Right ventricle myocardium inferior (tissue), 1 donor: ENCODE data around the gene MBTPS2. TPM values are rescaled to one million over a fixed set of nuclear protein-coding genes. Genes with fewer than 3 reads are reported as not detected.
A peak's percentile ranks its signal among the peaks of the same experiment; 100 is the strongest.
"Not testable (repeated sequence)": the region's sequence is repeated elsewhere in the genome, so short reads cannot be mapped to it uniquely, and the experiment has no call there.

ENCODE experiments used
- ATAC-seq: fragments of 200-7000 bp; cut with Tn5 transposase; one replicate; pipeline ENCODE4 v1.9.1; 2020; ENCODE audit warnings: mild to moderate bottlenecking, moderate library complexity
- DNase-seq: peaks from one replicate; pipeline ENCODE4 v3.0.0; 2021; ENCODE audit errors: missing footprints
- intact Hi-C: fragments of 100-400 bp; cut with DNase I; formaldehyde crosslinking; loops from one replicate; pipeline ENCODE4 v1.11.0; 2022
- long read RNA-seq: library from polyadenylated mRNA; unstranded; transcript quantifications from one replicate; pipeline ENCODE4 v2.0.0, GENCODE V29; 2021
- total RNA-seq: library from RNA; stranded (reverse); fragmentation: NEBNext Ultra II Directional; extraction: Animal tissue kit (Norgen Biotek cat#: 25700); gene quantifications from one replicate; pipeline ENCODE4 v1.2.1, GENCODE V29; 2021
- donor health status: DM: no; HTN: yes; CAD: no; lungs with severe emphysema.

MBTPS2 gene
- total RNA-seq, result 8.3 TPM
- long read RNA-seq, full-length matches to known transcripts, result 11 of 14 reads
- long read RNA-seq, partial matches to known transcripts, result 1 of 14 reads
- long read RNA-seq, other reads (novel, unspliced or antisense), result 2 of 14 reads

DNA sequence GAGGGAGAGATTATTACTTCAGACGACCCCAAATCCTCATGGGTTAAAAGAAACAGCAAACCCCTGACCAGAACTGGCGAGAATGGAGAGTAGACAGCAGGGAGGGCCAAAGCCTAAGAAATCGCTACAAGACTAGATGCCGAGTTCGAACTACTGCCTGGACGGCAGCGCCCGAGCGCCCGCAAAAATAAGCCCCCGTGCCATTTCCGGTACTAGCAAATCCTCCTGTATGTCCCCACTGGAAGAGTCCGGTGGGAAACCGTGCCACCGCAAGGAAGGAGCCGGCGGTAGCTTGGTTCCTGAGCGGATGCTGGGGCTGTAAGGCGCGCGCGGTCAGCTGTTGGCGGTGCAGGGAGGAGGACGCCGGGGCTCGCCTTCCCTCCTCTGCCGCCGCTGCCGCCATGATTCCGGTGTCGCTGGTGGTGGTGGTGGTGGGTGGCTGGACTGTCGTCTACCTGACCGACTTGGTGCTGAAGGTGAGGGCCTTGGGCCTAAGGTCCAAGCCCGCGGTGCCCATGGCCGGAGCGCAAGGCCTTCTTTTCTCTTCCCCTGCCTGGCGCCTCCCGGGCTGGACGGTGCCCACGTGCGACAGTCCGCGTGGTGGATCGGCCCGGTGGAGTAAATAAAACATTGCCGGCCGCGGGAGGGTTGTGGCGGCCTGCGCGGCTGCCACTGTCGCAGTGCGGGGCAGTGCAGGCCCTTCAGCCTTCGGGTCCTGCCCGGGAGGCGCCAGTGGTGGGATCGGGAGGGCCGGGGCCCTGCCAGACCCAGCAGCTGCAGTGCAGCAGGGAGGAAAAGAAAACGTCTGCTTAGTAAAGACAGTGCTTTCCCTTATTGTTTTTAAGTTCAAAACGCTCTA, at the start of gene MBTPS2:
Gene MBTPS2 (plus strand): TSS at position 284 of the 859 bp plus-strand sequence. CDS start 118 bp downstream, at position 402.
- DNase-seq, result peak; percentile 88
- intact Hi-C loops, result loop anchor here (1.0 to 5.0 kb wide), 2 partner anchors 82 to 103 kb away; partner anchors contain the start of gene SMS
- ATAC-seq, result peak; percentile 95

DNA sequence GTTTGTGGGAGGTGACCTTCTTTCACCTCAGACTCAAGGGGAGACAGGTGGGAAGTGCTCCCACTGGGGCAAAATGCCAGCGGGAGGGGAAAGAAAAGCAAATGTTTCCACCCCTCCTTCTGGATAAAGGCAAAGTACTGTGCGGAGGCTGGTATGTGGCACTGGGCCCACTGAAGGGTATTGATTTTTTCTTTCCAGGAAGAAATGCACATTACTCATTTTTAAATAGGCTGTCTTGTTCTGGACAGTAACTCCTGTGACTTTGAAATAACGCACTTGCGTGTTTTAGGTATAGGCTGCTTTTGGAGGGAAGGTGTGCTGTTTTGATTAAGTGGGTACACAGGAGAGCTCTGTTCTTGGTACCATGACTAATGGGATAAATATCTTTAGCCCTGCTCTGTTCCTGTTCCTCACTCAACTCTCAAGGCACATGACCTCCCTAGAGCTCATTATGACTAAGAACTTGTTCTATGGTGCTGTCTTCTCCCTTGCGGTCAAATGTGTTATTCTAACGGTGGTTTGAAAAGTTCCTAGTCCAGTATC, 40.7 kb upstream of the MBTPS2 start:
- intact Hi-C loops, result loop anchor here (5.0 kb wide), 1 partner anchor 41 kb away; the partner anchor contains the start of gene SMPX
- peak; percentile 46 for ATAC-seq
- DNase-seq, result no peak

DNA sequence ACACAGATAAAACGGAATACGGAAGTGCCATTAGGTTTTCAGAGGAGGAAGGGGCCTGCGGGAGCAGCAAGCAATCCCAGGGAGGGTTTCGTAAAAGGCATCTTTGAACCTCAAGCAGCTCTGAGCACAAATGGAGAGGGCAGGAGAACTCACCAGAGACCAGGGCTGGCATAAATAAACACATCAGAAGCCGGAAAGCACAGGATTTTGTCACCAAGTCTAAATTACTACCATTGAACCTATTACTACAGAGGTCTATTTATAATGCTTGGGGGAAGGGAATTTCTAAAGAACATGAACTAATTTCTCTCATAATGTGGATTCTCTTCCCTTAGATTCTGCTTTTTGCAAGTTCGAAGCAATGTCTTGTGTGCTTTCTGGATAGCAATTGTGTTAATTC, 39.6 kb upstream of the MBTPS2 start:
- ATAC-seq (no peak), DNase-seq (no peak)
- intact Hi-C loops, result loop anchor here (5.0 kb wide), 1 partner anchor 42 kb away; the partner anchor contains the start of gene SMPX

DNA sequence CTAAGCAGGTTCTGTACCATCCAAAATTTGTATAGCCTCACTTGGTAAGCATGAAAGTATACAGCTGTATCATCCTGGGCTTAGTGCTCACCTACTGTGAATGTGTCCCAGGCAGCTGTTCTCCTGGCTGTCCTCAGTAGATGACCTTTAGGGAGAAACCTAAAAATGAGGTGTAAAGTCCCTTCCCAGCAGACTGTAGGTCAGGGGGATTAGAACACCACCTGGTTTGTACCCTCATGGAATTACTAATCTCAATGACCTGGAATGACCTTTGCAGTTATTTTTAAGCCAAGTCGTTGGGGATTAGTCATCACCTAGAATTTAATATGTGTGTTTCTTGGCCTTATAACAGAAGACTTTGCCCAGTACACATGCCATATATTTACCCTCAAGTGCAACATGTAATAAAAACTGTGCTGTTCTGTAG, 39.1 kb upstream of the MBTPS2 start:
- DNase-seq (no peak), ATAC-seq (no peak)
- intact Hi-C loops, result no loop called here

DNA sequence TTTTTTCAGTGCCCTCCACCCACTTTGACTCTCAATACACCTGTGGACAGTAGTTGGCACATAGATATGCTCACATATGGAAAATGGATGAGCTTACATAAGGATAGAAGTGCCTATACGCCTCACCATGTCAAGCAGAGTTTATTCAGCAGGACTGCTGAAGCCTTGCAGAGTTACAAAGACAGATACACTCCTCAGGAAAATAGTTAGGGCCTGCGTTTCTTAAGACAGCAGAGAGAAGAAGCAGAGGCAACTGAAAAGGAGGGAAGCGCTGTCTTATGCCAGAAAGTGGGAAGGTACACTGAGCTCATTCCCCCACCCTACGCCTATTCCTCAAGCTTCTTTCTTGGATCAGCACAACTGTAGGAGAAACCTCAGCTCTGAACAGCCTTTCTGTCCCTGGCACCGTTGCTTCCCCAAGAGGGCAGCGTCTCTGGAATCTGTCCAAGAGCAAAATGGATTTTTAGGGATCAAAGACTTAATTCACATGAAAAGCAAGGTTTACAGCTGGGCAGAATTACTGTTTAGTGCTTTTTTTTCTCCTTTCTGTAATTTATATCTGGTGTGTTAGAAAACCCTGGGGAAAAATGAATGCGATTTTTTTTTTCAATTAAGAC, 37.3 kb upstream of the MBTPS2 start:
- ATAC-seq (no peak), DNase-seq (no peak)
- intact Hi-C loops, result no loop called here

DNA sequence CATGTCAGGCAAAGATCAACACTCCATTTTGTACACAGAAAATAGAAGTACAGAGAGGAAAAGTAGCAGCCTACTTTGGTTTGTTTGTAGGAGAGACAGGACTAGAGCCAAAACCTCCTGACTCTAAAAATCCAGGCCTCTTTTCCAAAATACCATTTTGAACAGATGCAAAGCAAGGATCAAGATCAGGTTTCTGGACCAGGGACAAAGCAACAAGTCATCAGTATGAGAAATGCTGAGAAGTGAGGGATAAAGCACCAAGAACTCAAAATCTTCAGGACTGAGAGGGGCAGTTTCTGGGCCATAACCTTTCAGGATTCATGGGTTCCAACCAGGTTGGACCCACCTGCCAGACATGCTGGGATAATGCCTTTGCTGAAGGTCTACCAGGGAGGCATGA, 36.6 kb upstream of the MBTPS2 start:
- ATAC-seq (no peak), DNase-seq (no peak)
- intact Hi-C loops, result no loop called here

DNA sequence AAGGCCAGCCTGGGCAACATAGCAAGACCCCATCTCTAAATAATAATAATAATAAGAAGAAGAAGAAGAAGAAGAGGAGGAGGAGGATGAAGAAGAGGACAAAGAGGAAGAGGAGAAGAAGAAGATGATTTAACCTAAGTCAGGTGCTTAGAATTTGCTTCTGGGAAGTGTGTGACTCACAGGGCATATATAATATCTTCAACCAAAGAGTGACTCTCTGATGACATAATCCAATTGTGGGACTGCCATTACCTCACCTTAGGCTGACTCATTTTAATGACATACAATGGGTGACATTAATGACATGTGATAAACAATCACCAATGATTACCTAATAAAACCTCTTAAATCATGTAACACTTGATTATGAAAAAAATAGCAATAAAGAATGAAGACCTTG, 32.7 kb upstream of the MBTPS2 start:
- intact Hi-C loops, result no loop called here
- DNase-seq (no peak), ATAC-seq (no peak)

DNA sequence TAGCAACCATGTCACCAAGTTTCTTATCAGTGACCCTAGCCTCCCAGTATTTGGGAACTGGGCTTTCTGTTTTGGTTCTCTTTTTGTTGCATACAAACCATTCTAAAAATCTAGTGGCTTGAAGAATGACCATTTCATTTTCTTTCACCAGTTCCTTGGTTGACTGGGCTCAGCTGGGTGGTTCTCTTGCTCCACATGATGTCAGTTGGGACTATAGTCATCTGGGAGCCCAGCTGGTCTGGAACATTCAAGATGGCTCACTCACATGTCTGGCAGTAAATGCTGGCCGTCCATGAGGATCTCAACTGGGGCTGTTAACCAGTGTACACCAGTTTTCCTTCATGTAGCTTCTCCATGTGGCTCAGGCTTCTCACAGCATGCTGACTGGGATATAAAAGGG, 27.6 kb upstream of the MBTPS2 start:
- DNase-seq, result peak; percentile 17
- ATAC-seq, result no peak
- intact Hi-C loops, result no loop called here

DNA sequence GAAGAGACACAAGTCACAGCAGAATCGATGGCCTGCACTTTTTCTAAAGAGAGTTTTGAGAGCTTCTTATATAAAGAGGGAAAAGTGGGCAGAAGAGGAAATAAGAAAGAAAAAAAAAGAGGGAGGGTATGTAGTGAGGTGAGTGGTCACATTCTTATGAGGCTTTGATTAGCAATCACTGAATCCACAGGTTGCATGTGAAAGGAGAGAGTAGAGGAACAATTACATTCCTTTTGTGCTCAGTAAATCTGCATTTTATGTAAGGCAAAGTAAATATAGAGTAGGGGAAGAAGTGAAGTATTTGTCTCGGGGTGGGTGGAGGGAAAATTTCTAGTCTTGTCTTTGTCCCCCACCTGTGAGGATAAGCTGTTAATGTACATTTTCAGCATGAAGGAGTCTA, 26.8 kb upstream of the MBTPS2 start:
- ATAC-seq (no peak), DNase-seq (no peak)
- intact Hi-C loops, result no loop called here

DNA sequence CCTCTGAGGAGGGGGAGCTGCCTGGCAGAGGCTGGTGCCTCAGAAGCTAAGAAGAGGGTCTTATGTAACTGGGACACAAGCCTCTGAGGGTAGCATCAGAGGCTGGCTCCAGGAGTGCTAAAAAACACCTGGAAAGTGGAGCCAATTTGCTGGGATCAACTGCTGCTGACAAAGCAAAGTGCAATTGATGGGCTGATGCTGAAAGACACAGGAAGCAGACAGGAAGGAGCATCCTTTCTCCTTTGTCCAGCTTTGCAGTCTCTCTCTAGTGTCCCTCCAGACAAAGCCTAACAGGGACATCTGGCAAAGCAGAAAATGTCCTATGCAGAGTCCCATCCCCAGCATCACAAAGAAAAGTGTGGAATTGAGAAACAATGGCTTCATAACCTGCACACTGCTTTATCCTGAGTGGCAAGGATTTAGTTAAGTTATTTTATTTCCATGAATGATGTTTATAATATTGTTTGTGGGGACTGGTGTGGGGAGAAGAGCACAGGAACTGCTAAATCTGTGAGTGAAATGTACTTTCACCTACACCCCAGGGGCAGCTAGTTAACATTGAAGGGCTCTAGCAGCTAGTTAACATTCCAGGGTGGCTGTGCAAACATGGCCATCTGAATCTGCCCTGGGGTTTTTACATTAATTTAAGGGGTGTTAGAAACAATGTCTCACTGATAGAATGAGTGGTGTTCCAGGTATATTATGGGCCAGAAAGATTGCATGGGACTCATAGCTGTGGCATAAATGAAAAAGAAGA, 25.6 kb upstream of the MBTPS2 start:
- intact Hi-C loops, result no loop called here
- DNase-seq (no peak), ATAC-seq (no peak)

DNA sequence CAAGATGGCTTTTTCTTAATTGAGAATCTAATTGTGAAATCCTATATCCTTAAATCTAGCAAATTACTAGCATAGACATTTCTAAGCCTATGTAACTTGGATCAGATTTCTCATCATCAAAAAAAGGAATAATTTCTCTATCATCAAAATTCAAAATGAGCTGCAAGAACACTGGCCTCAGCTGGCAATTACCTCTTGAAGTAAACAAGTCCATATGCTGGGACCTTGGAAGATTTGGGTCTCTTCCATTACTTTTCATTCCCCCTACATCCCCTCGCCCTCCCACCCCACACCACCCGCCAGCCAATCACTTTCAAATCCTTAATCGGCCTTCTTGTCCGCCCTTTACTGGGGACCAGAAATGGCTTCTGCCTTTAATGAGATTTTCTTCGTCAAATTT, 23.3 kb upstream of the MBTPS2 start:
- intact Hi-C loops, result no loop called here
- ATAC-seq, result no peak
- DNase-seq, result no peak

DNA sequence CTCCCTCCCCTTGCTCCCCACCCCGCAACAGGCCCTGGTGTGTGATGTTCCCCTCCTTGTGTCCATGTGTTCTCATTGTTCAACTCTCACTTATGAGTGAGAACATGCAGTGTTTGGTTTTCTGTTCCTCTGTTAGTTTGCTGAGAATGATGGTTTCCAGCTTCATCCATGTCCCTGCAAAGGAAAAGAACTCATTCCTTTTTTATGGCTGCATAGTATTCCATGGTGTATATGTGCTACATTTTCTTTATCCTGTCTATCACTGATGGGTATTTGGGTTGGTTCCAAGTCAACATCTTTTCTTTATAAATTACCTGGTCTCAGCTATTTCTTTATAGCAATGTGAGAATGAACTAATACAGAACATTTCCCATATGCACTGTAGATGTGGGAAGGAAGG, 19.2 kb upstream of the MBTPS2 start:
- intact Hi-C loops, DNase-seq, ATAC-seq: not testable (repeated sequence)

DNA sequence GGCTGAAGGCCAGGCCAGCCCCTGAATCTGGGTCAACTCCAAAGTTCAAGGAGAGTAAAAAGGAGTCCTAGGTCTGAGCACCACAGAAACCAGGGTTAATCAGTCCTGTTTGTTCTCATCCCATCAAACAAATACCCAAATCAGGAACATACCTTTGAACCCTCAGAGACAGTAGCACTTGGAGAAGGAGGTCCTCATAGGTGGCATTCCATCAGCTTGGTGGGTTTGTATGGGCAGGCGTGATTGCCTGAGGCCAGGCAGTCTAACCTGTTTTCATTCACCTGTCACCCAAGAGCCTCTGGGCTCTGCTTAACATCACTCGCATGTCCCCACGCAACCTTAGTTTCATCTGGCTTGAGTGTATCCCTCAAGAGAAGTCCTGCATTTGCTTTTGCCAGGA, 17.5 kb upstream of the MBTPS2 start:
- ATAC-seq (no peak), DNase-seq (no peak)
- intact Hi-C loops, result no loop called here

DNA sequence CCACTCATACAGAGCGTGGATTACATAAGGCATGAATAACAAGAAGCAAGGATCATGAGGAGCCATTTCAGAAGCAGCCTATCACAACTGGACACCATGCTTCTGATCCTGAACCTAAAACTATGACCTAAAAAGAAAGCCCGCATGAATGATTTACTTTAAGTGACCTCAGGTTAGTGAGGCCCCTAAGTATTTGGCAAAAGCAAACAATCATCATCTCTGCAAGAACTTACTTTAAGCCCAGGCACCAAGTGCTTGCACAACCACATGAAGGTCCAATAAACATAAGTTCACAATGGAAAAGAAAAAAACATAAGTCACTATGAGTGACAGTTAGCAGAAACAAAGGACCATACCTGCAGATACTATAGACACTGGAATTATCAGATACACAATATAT, 7.9 kb upstream of the MBTPS2 start:
- no peak for ATAC-seq
- no peak for DNase-seq
- intact Hi-C loops, result no loop called here

DNA sequence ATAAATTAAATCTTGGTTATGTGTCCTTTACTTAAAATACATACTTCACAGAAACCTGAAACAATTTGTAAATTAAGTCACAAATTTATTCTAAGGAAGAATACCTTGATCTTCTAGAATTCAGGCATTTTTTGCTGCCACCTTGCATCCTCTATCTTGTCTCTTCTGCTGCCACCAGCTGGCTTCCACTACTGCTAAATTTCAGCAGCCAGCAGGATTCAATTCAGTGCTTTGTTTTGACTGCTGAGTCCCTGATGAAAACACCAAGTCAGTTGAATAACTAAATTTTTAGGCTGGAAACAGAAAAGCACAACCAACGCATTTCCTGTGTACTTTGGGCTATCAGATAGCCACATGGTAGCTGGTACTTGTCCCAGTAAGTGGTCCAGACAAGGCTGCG, 2.4 kb upstream of the MBTPS2 start:
- intact Hi-C loops, result loop anchor here (5.0 kb wide), 1 partner anchor 105 kb away; the partner anchor contains the start of gene SMS
- no peak for ATAC-seq
- no peak for DNase-seq

DNA sequence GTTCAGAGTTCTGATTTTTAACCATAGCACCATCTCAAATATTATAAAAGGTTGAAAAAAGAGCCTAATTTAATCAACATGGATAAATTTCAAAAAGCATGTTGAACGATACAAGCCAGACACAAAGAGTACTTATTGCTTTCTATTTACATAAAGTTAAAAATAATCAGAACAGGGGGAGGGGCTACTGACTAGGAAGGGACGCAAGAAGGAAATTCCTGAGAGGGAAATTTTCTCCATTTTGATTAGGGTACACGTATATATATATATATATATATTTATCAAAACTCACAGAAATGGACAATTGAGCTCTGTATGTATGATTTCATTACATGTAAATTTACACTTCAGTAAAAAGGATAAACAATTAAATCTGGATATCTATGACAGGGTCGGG, 482 bp upstream of the MBTPS2 start:
- intact Hi-C loops, result loop anchor here (1.0 to 5.0 kb wide), 2 partner anchors 82 to 103 kb away; partner anchors contain the start of gene SMS
- DNase-seq (no peak), ATAC-seq (peak; percentile 17)

DNA sequence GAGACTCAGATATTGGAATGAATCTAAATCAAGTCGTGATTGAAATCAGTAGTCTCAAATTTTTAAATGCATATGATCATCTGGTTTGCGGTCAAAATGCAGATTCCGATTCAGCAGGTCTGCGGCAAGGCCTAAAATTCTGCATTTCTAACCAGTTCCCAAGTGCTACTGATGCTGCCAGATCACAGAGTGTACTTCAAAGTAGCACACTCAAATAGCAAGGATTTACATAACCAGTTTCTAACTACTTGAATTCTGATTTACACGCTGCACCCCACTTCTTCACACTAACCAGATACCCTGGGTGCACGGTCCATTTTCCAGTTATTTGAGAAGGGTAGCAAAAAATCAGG, 752 bp downstream of the MBTPS2 start:
- no peak for DNase-seq
- intact Hi-C loops, result no loop called here

DNA sequence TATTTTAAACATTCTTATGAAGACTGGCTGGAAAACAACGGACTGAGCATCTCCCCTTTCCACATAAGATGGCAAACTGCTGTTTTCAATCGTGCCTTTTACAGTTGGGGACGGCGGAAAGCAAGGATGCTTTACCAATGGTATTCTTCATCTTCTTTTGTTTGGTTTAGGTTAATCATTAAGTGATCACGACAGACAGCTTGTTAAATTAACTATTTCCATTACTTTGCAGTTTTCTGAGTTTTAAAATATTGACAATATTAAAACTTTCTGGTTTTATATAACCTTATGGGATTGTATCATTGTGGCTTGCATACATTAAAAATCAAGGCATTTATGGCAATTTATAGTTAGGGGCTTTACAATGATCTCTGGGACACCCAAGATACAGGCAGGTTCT, 3.8 kb downstream of the MBTPS2 start:
- intact Hi-C loops, result no loop called here
- ATAC-seq (no peak), DNase-seq (no peak)

More for the DNA sequence above, 752 bp downstream of the MBTPS2 start:
- no peak for ATAC-seq

DNA sequence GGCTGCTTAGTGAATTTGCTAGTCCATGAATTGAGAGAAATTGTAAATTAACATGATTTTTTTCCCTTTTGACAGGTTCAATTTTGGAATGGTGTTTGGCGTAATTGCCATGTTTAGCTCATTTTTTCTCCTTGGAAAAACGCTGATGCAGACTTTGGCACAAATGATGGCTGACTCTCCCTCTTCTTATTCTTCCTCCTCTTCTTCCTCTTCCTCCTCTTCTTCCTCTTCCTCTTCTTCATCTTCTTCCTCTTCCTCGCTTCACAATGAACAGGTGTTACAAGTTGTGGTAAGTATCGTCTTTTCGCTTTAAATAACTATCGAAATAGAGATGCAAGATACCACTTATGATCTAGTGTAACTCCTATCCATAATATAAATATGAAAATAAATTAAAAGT, 5.7 kb downstream of the MBTPS2 start:
- intact Hi-C loops, result no loop called here
- DNase-seq, result no peak
- no peak for ATAC-seq
